Keratinocyte (primary cell): Measurements from ENCODE around the gene LINGO1. TPM values are rescaled to one million over a fixed set of nuclear protein-coding genes. Genes with fewer than 3 reads are reported as not detected.

ENCODE experiments used
- DNase-seq: peaks from one replicate; pipeline ENCODE4 v3.0.0-alpha.2; 2011; ENCODE audit warnings: low read depth, missing footprints, low spot score
- FAIRE-seq: peaks from 2 replicates; lab custom pipeline; 2011; peaks lifted over from hg19 to GRCh38; lab: Jason Lieb, UNC
- H2AFZ ChIP-seq: 2 replicates; pipeline ENCODE4 v1.6.0; 2012; ENCODE audit warnings: low read length, control low read depth, inconsistent platforms; ENCODE audit not compliant: control insufficient read depth
- H3K27ac ChIP-seq: 2 replicates; pipeline ENCODE4 v1.5.1; 2011; ENCODE audit warnings: low read length; ENCODE audit not compliant: control insufficient read depth, insufficient read depth
- H3K27me3 ChIP-seq: 3 replicates; pipeline ENCODE4 v1.6.0; 2011; ENCODE audit warnings: low read length; ENCODE audit not compliant: control insufficient read depth, insufficient read depth; ENCODE audit errors: extremely low read depth
- H3K36me3 ChIP-seq, 2 experiments: 2 replicates in 1 of 2; 3 replicates in 1 of 2; pipeline ENCODE4 v1.5.1; 2011; ENCODE audit warnings: low read length in 2 of 2, mild to moderate bottlenecking in 1 of 2; ENCODE audit not compliant: control insufficient read depth in 2 of 2, insufficient read depth in 2 of 2; ENCODE audit errors: extremely low read depth in 1 of 2
- H3K4me1 ChIP-seq: 3 replicates; pipeline ENCODE4 v1.5.1; 2011; ENCODE audit warnings: low read length; ENCODE audit not compliant: control insufficient read depth, insufficient read depth; ENCODE audit errors: extremely low read depth
- H3K4me2 ChIP-seq: 3 replicates; pipeline ENCODE4 v1.6.0; 2011; ENCODE audit warnings: low read depth, low read length; ENCODE audit not compliant: control insufficient read depth, insufficient read depth; ENCODE audit errors: extremely low read depth
- H3K4me3 ChIP-seq, 3 experiments: fragments of 200-600 bp in 1 of 3; sonication (generic) in 1 of 3; 2 replicates in 2 of 3; 3 replicates in 1 of 3; pipeline ENCODE4 v1.5.1; 2011 to 2016; ENCODE audit warnings: low read length in 3 of 3, mild to moderate bottlenecking in 3 of 3, control low read depth in 2 of 3, inconsistent platforms in 1 of 3, low read depth in 1 of 3, mixed read lengths in 1 of 3, mixed run types in 1 of 3, moderate library complexity in 1 of 3; ENCODE audit not compliant: control insufficient read depth in 2 of 3, insufficient read depth in 2 of 3; ENCODE audit errors: extremely low read depth in 1 of 3
- H3K79me2 ChIP-seq: 2 replicates; pipeline ENCODE4 v1.6.0; 2012; ENCODE audit warnings: low read length; ENCODE audit not compliant: control insufficient read depth, insufficient read depth
- H3K9ac ChIP-seq: 3 replicates; pipeline ENCODE4 v1.6.0; 2011; ENCODE audit warnings: low read length; ENCODE audit not compliant: control insufficient read depth, insufficient read depth; ENCODE audit errors: extremely low read depth
- H3K9me1 ChIP-seq: 3 replicates; pipeline ENCODE4 v1.6.0; 2011; ENCODE audit warnings: low read length; ENCODE audit not compliant: control insufficient read depth, insufficient read depth; ENCODE audit errors: extremely low read depth
- H3K9me3 ChIP-seq: 2 replicates; pipeline ENCODE4 v1.5.1; 2012; ENCODE audit warnings: low read depth, low read length; ENCODE audit not compliant: control insufficient read depth
- H4K20me1 ChIP-seq: 3 replicates; pipeline ENCODE4 v1.6.0; 2011; ENCODE audit warnings: low read length; ENCODE audit not compliant: control insufficient read depth, insufficient read depth; ENCODE audit errors: extremely low read depth
- CTCF ChIP-seq, 3 experiments: IDR thresholded peaks in 1 of 3; conservative IDR thresholded peaks in 1 of 3; optimal IDR thresholded peaks in 1 of 3; 2 replicates in 2 of 3; 3 replicates in 1 of 3; pipeline versions ENCODE3 to v1.5.1; 2011; ENCODE audit warnings: low read length in 3 of 3, mild to moderate bottlenecking in 3 of 3, moderate library complexity in 2 of 3, control low read depth in 1 of 3, inconsistent platforms in 1 of 3; ENCODE audit not compliant: insufficient read depth in 2 of 3; ENCODE audit errors: extremely low read depth in 1 of 3
- EZH2 ChIP-seq: IDR thresholded peaks from one replicate; pipeline ENCODE4 v1.6.1; 2012; ENCODE audit warnings: inconsistent platforms, mild to moderate bottlenecking, low read length, moderate library complexity
- dilution Hi-C: fragments of 300-500 bp; cut with MboI; formaldehyde crosslinking; loops from one replicate; pipeline ENCODE4 v1.7.0; 2020; ENCODE audit warnings: low sequenced_read_pairs; ENCODE audit not compliant: extremely low pct_ligation_motif_present
- polyA plus RNA-seq, 5 experiments: library from polyadenylated mRNA; depleted of rRNA in 3 of 5; stranded (reverse) in 3 of 5; stranded (forward) in 1 of 5; unstranded in 1 of 5; fragments of >200 nt; gene quantifications; 1 replicate in 1 of 5; 2 replicates in 3 of 5; 3 replicates in 1 of 5; pipeline versions ENCODE4 v1.2.1 to v1.2.3, GENCODE V29; 2011 to 2012; ENCODE audit warnings: missing spikeins in 2 of 5, low read depth in 1 of 5, low replicate concordance in 1 of 5

LINGO1 gene
- polyA plus RNA-seq, 1 donor (not counting 4 experiments of a cell fraction or from before 2014, with no cell fraction given), result not detected

GRCh38 chr15:77667338-77668234 lies 34.9 kb upstream of the LINGO1 start:
- no peak overlapping the region for H3K4me3 ChIP-seq
- H3K4me1 ChIP-seq, result no peaks in the 10 kb centered on the region
- no peaks in the 10 kb centered on the region for H3K9me1 ChIP-seq
- H3K27ac ChIP-seq, result no peak overlapping the region
- H3K36me3 ChIP-seq, result no peaks in the 10 kb centered on the region
- H3K79me2 ChIP-seq, result no peaks in the 10 kb centered on the region
- H3K9ac ChIP-seq, result no peak overlapping the region
- TF ChIP-seq CTCF (optimal IDR thresholded peaks at IDR 0.05 in 1 of 3, IDR thresholded peaks at IDR 0.05 in 1 of 3, conservative IDR thresholded peaks at IDR 0.05 in 1 of 3; ENCODE audit: extremely low read depth in 1 of 3, insufficient read depth in 2 of 3, low read length in 3 of 3), result no peak
- no peak for TF ChIP-seq EZH2
- dilution Hi-C loops, result no loop called here
- H3K4me2 ChIP-seq, result no peak overlapping the region
- no peaks in the 10 kb centered on the region for H4K20me1 ChIP-seq
- H3K27me3 ChIP-seq, result peaks cover 15% of the 10 kb centered on the region
- DNase-seq (no peak), FAIRE-seq (no peak)
- no peaks in the 10 kb centered on the region for H3K9me3 ChIP-seq
- no peak overlapping the region for H2AFZ ChIP-seq

GRCh38 chr15:77666296-77666660 lies 33.6 kb upstream of the LINGO1 start:
- FAIRE-seq, result no peak
- dilution Hi-C loops, result no loop called here
- peaks cover 10% of the 10 kb centered on the region for H3K27me3 ChIP-seq

More at GRCh38 chr15:77666296-77666660, 33.6 kb upstream of the LINGO1 start:
- Histone ChIP-seq H3K9me1 (no peaks in the 10 kb centered on the region), H3K79me2 (no peaks in the 10 kb centered on the region), H3K9me3 (no peaks in the 10 kb centered on the region), H3K4me1 (no peaks in the 10 kb centered on the region), H3K4me3 (no peak overlapping the region), H3K9ac (no peak overlapping the region), H4K20me1 (no peaks in the 10 kb centered on the region), H3K4me2 (no peak overlapping the region), H3K36me3 (no peaks in the 10 kb centered on the region), H2AFZ (no peak overlapping the region), H3K27ac (no peak overlapping the region)
- TF ChIP-seq CTCF (optimal IDR thresholded peaks at IDR 0.05 in 1 of 3, IDR thresholded peaks at IDR 0.05 in 1 of 3, conservative IDR thresholded peaks at IDR 0.05 in 1 of 3; ENCODE audit: extremely low read depth in 1 of 3, insufficient read depth in 2 of 3, low read length in 3 of 3) (no peak), EZH2 (no peak)
- no peak for DNase-seq
